ENCODE data around the gene ABHD5.

Gene ABHD5

DNA sequence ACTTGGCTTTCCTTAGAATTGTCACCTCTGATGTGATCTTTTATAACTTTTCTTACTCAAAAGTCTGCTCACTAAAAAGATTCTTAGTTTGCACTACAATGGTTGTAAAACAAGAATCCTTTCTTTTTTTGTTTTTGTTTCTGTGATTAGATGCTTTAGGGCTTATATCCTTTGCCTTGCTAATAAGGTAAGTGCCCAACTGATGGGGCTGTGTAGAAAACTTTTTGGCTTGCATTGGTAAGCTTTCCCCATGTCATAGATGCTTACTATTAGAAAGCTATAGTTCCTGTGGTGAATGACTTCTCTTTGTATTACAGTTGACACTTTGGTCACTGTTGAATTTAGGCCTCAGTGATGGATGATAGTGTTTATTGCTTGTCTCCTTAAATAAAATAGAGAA is 5.1 kb downstream of the ABHD5 start:
- Histone ChIP-seq H3K9me2 (ENCODE audit: low read depth, low read length) (no peaks in the 10 kb centered on the region), H3K4me3 (ENCODE audit: low read depth, low read length, poor library complexity, severe bottlenecking) (no peak overlapping the region), H3K27ac (ENCODE audit: low read depth, low read length, poor library complexity, severe bottlenecking) (no peak overlapping the region), H2AFZ (ENCODE audit: low read length) (no peak overlapping the region), H3K4me2 (ENCODE audit: low read length) (no peak overlapping the region), H3K79me2 (ENCODE audit: insufficient read depth, low read length) (no peaks in the 10 kb centered on the region), H3K4me1 (ENCODE audit: insufficient read depth, low read length, severe bottlenecking) (peaks cover 11% of the 10 kb centered on the region), H4K20me1 (ENCODE audit: insufficient read depth, low read length) (no peaks in the 10 kb centered on the region; the same call in 1 of the 2 replicates), H3K27me3 (ENCODE audit: insufficient read depth, low read length) (no peaks in the 10 kb centered on the region), H3K9me3 (ENCODE audit: low read length) (no peaks in the 10 kb centered on the region), H3K9ac (ENCODE audit: low read length) (no peak overlapping the region), H3K36me3 (ENCODE audit: insufficient read depth, low read length) (no peaks in the 10 kb centered on the region), H3F3A (ENCODE audit: insufficient read depth, low read length) (no peaks in the 10 kb centered on the region)
- TF ChIP-seq CTCF (IDR thresholded peaks at IDR 0.05; ENCODE audit: low read length) (no peak), EZH2 (IDR thresholded peaks at IDR 0.05; ENCODE audit: borderline replicate concordance, low read length) (no peak)

DNA sequence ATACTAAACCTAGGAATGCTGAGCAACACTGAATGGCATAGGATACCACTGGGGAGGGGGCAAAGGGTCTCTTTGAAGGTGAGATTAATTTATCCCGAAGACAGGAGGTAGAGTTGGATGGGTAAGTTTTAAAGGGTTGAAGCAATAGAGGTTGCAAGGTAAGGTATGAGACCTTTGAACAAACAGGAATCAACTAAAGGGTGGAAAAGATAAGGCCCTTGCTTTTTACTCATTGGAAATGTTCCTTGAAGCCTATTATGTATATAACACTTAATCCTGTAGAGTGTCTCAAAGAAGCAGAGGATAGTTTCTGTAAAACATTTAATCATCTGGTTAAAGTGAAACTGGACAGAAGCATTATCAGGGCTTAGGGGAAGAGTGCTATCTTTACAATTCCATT is 5.7 kb downstream of the ABHD5 start:
- no peaks in the 10 kb centered on the region for H3K79me2 ChIP-seq (ENCODE audit: insufficient read depth, low read length)
- no peak for TF ChIP-seq CTCF (IDR thresholded peaks at IDR 0.05; ENCODE audit: low read length)
- TF ChIP-seq EZH2 (IDR thresholded peaks at IDR 0.05; ENCODE audit: borderline replicate concordance, low read length), result no peak
- H3K4me3 ChIP-seq (ENCODE audit: low read depth, low read length, poor library complexity, severe bottlenecking), result no peak overlapping the region
- no peaks in the 10 kb centered on the region; the same call in 1 of the 2 replicates for H4K20me1 ChIP-seq (ENCODE audit: insufficient read depth, low read length)
- H3K9me2 ChIP-seq (ENCODE audit: low read depth, low read length), result no peaks in the 10 kb centered on the region
- H2AFZ ChIP-seq (ENCODE audit: low read length), result no peak overlapping the region
- H3K27ac ChIP-seq (ENCODE audit: low read depth, low read length, poor library complexity, severe bottlenecking), result no peak overlapping the region
- H3F3A ChIP-seq (ENCODE audit: insufficient read depth, low read length), result no peaks in the 10 kb centered on the region
- H3K27me3 ChIP-seq (ENCODE audit: insufficient read depth, low read length), result no peaks in the 10 kb centered on the region
- no peak overlapping the region for H3K9ac ChIP-seq (ENCODE audit: low read length)
- peaks cover 9% of the 10 kb centered on the region for H3K4me1 ChIP-seq (ENCODE audit: insufficient read depth, low read length, severe bottlenecking)
- no peaks in the 10 kb centered on the region for H3K36me3 ChIP-seq (ENCODE audit: insufficient read depth, low read length)
- H3K9me3 ChIP-seq (ENCODE audit: low read length), result no peaks in the 10 kb centered on the region
- no peak overlapping the region for H3K4me2 ChIP-seq (ENCODE audit: low read length)

DNA sequence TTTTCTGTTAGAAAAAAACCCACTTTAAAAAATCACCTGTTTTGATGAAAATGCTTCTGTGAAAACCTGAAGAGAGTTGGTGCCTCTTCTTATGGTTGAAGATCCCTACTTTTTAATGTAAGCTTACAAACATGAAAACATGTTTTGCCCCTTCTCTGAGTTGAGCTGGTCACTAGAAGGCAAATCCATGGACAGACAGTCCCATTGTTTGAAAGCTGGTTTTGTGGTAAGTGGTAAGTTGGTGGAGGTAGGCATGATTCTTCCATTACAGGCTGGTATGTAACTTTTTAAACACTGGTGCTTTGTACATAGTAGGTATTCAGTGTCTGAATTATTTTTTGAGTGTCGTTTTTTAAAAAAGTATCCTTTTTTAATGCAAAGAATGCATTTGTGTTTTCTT is 6.1 kb downstream of the ABHD5 start:
- no peak overlapping the region for H3K4me2 ChIP-seq (ENCODE audit: low read length)
- no peak overlapping the region for H3K9ac ChIP-seq (ENCODE audit: low read length)
- no peaks in the 10 kb centered on the region for H3K27me3 ChIP-seq (ENCODE audit: insufficient read depth, low read length)
- no peaks in the 10 kb centered on the region for H3K79me2 ChIP-seq (ENCODE audit: insufficient read depth, low read length)
- H3F3A ChIP-seq (ENCODE audit: insufficient read depth, low read length), result no peaks in the 10 kb centered on the region
- no peak overlapping the region for H3K4me3 ChIP-seq (ENCODE audit: low read depth, low read length, poor library complexity, severe bottlenecking)
- H3K4me1 ChIP-seq (ENCODE audit: insufficient read depth, low read length, severe bottlenecking), result peaks cover 4% of the 10 kb centered on the region
- H3K36me3 ChIP-seq (ENCODE audit: insufficient read depth, low read length), result no peaks in the 10 kb centered on the region
- no peak overlapping the region for H3K27ac ChIP-seq (ENCODE audit: low read depth, low read length, poor library complexity, severe bottlenecking)
- no peaks in the 10 kb centered on the region for H3K9me3 ChIP-seq (ENCODE audit: low read length)
- no peaks in the 10 kb centered on the region; the same call in 1 of the 2 replicates for H4K20me1 ChIP-seq (ENCODE audit: insufficient read depth, low read length)
- no peak overlapping the region for H2AFZ ChIP-seq (ENCODE audit: low read length)
- no peaks in the 10 kb centered on the region for H3K9me2 ChIP-seq (ENCODE audit: low read depth, low read length)
- no peak for TF ChIP-seq EZH2 (IDR thresholded peaks at IDR 0.05; ENCODE audit: borderline replicate concordance, low read length)

- no peaks in the 10 kb centered on the region for H3F3A ChIP-seq (ENCODE audit: insufficient read depth, low read length)
- H3K27me3 ChIP-seq (ENCODE audit: insufficient read depth, low read length), result no peaks in the 10 kb centered on the region
- TF ChIP-seq EZH2 (IDR thresholded peaks at IDR 0.05; ENCODE audit: borderline replicate concordance, low read length), result no peak
- TF ChIP-seq CTCF (IDR thresholded peaks at IDR 0.05; ENCODE audit: low read length), result peak; percentile 43; the same call in 1 of the 2 replicates
- H3K4me2 ChIP-seq (ENCODE audit: low read length), result no peak overlapping the region
- no peak overlapping the region for H2AFZ ChIP-seq (ENCODE audit: low read length)
- no peak overlapping the region for H3K27ac ChIP-seq (ENCODE audit: low read depth, low read length, poor library complexity, severe bottlenecking)
- H3K79me2 ChIP-seq (ENCODE audit: insufficient read depth, low read length), result no peaks in the 10 kb centered on the region
- no peak overlapping the region for H3K4me3 ChIP-seq (ENCODE audit: low read depth, low read length, poor library complexity, severe bottlenecking)
- no peaks in the 10 kb centered on the region for H3K36me3 ChIP-seq (ENCODE audit: insufficient read depth, low read length)
- no peaks in the 10 kb centered on the region for H3K9me2 ChIP-seq (ENCODE audit: low read depth, low read length)
- no peak overlapping the region for H3K9ac ChIP-seq (ENCODE audit: low read length)
- no peaks in the 10 kb centered on the region for H4K20me1 ChIP-seq (ENCODE audit: insufficient read depth, low read length)
- peaks cover 10% of the 10 kb centered on the region for H3K4me1 ChIP-seq (ENCODE audit: insufficient read depth, low read length, severe bottlenecking)
- H3K9me3 ChIP-seq (ENCODE audit: low read length), result no peaks in the 10 kb centered on the region
Observed at GRCh38 chr3:43699864-43700263, 9.1 kb downstream of the ABHD5 start.

Measured in OCI-LY1 (cell line).